ENCODE results near the gene WDR44.
"Not testable (repeated sequence)": the region's sequence is repeated elsewhere in the genome, so short reads cannot be mapped to it uniquely, and the experiment has no call there.

The WDR44 gene

DNA sequence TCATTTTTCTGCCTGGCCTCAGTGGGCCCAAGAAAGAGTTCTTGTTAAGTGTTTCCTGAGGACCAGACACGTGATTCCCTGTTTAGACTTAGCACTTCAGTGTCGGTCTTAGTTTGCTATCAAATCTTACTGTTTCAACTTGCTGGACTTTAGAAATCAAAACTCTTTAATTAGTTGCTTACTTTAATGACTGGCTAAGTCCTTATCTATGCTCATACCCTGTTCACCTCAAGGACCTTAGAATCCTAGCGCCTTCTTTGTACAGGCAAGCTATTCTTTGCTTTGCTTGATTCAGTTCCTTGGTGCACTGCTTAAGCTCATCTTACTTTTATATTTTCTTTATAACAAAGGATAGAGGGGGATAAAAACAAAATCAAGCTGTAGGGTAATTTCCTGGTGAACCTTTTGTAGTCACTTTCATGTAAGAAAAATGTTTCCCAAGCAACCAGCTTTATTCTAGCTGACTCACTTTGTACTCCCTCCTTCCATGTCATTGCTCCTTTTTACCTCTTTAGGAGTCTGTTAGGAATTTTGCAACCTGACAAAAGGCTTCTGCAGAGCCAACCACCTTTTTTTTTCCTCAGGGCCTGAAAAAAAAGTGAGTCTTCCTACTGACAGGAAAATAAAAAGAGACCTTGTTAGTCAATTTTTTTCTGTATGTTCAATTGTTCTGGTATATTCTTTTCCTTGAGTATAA lies 14.7 kb downstream of the WDR44 start:
- no peak for DNase-seq

DNA sequence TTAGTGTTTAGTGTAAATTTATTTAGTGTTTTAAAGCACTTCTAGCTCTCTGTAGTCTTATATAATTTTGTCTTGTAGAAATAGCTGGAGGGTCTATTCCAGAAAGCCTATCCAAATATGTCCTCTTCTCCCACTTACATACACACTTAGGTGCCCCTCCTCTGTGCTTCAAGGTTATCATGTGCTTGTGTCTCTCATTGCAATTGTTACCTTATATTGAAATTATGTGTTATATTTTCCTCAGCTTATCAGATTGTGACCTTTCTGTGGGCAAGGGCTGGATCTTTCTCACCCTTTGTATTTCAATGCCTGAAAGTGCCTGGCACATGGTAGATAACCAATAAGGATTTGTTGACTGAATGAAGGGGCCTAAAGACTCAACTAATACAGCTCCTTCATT lies 18.4 kb downstream of the WDR44 start:
- DNase-seq = no peak

DNA sequence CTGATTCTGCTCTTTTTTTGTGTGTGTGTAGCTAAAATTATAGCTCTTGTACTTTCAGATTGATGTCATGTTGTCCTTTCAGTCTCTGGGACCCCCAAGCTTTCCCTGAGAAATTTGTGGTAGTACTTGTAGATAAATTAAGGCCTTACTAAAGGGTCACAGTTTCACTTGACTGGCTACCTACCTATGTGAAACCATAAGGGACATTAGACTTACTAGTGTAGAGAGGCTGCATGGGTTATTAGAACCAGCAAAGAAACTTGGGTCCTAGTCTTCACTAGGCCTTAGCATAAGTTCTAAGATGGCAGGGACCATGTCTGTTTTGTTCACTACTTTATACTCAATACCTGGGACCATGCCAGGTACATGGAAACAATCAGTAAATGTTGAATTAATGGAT lies 21.4 kb downstream of the WDR44 start:
- DNase-seq = no peak

DNA sequence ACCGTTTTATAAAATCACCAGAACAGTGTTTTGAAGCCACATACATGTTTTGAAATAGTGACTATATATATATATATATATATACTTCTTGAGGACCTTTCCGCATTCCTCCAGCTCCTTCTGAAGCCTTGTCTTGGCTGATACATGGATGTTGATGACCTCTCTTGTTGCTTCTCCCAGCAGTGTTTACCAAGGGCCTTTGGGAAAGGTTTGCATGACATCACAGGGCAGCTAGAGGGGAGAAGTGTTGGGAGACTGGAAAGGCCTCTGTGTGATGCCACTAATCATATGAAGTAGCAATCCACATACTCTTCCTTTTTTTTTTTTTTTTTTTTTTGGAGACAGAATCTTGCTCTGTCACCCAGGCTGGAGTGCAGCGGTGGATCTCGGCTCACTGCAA lies 22.5 kb downstream of the WDR44 start:
- no peak for DNase-seq

DNA sequence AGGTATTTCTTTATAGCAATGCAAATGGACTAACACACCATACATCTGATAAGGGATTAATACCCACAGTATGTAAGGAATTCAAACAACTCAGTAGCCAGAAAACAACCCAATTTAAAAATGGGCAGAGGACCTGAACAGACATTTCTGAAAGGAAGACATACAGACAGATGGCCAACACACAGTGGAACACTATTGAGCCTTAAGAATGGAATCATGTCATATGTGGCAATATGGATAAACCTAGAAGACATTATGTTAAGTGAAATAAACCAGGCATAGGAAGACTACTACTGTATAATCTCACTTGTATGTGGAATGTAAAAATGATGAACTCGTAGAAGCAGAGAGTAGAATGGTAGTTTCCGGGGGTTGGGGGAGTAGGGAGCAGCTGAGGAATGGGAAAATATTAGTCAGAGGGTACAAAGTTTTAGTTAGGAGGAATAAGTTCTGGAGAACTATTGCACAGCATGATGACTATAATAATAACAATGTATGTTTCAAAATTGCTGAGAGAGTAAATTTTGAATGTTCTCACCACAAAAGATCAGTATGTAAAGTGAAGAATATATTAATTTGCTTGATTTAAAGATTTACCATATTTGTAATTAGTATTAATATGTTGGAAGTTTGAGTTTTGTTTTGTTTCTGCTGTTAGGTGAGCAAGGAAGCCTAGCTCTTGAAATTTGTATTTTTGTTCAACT lies 25.2 kb downstream of the WDR44 start:
- DNase-seq = no peak

DNA sequence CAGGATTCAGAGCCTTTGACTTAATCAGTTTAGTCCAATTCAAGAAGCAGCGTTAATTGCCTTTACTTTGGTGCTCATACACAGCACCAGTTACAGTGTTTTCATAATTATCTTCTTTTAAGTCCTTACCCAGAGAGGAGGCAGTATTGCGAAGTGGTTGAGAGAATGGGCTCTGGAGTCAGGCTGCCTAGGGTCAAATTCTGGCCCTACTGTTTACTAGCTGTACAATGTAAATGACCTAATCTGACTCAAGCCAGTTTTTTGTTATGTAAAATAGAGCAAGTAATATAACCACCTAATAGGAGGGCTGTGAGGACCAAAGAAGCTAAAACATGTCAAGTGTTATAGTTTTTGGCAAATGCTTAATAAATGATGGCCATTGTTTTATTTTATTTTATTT lies 27.6 kb downstream of the WDR44 start:
- no peak for DNase-seq

DNA sequence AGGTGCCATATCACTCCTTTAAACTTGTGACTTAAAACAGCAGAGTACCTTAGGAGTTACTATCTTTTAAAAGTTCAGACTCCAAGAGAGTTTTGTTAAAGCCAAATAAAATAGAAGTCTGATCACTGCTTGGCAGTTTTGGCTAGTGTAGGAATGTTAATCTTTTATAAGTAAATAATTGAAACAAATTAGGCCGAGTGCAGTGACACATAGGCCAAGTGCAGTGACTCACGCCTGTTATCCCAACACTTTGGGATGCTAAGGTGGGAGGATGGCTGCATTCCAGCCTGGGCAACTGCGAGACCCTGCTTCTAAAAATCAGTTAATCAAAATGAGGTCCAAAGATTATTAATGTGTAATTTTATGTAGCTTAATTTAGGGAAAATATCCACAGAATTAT lies 37.2 kb downstream of the WDR44 start:
- no peak for DNase-seq

DNA sequence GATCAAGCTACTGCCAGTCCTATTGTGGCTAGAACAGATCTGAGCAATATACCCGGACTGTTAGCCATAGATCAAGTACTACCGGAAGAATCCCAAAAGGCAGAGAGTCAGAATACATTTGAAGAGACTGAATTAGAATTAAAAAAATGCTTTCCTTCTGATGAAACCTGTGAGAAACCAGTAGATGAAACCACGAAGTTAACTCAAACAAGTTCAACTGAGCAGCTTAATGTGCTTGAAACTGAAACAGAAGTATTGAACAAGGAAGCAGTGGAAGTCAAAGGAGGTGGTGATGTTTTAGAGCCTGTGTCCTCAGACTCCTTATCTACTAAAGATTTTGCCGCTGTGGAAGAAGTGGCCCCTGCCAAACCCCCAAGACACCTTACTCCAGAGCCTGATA lies 46.8 kb downstream of the WDR44 start:
- DNase-seq = no peak

DNA sequence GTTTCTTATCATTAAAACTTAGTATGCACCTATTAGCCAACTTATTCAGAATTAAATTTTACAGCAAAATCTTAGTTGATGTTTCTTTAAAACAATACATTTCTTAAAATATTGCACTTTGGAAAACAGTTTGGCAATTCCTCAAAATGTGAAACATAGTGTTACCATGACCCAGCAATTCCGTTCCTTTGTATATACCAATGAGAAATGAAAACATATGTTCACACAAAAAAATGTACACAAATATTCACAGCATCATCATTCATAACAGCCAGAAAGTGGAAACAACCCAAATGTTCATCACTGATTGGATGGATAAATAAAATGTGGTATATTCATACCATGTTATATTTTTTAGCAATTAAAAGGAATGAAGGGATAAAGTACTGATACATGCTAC lies 50.2 kb downstream of the WDR44 start:
- no peak for DNase-seq

DNA sequence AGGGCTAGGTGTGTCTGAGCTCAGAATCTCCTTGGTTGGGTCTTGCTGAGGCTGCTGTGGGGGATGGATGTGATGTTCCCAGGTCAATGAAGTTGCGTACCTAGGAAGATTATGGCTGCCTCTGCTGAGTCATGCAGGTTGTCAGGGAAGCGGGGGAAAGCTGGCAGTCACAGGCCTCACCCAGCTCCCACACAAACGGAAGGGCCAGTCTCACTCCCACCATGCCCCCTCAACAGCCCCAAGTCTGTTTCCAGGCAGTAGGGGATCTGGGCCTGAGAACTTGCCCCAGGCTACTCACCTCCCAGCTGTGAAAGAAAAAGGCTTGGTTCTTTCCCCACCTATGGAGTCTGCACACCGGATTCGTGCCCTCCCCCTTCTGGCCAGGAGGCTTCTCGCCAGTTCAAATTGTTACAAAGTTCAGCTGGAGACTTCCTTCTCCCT lies 72.9 kb downstream of the WDR44 start:
- DNase-seq = no peak

DNA sequence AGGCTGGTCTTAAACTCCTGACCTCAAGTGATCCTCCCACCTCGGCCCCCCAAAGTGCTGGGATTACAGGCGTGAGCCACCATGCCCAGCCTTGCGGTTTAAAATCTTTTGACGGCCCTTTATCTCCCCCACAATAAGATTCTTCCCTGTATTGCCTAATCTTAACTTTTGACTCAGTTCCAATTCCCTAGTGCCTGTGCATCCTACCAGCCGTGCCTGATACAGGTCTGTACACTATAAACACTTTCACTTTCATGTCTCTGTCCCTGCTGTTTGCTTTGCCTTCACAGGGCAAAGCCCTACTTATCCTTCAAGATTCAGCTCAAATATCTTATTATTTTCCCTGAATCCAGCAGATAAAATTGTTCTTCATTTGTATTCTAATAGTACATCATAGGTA lies 74.6 kb downstream of the WDR44 start:
- peak; percentile 2 for DNase-seq

DNA sequence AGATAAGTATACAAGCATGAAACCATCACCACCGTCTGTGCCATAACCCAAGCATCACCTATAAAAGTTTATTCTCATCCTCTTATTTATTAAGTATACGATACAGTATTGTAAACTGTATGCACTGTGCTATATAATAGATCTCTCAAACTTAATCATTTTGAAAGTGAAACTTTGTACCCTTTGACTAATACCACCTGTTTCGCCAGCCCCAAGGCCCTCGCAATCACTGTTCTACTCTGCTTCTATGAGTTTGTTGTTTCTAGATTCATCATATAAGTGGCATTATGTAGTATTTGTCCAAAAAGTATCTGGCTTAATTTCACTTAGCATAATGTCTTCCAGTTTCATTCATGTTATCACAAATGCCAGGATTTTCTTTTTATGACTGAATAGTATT lies 77.7 kb downstream of the WDR44 start:
- no peak for DNase-seq

DNA sequence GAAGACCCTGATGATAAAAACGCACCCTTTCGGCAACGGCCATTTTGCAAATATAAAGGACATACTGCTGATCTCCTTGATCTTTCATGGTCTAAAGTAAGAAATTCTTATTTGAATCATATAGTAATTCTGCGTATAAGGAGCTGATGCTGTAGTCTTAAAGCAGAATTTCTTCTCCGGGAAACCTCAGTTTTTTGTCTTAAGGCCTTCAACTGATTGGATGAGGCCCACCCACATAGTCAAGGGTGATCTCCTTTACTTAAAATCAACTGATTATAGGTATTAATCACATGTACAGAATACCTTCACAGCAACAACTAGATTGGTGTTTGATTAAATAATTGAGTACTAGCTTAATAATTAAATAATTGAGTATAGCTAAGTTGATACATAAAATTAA lies 86.9 kb downstream of the WDR44 start:
- no peak for DNase-seq

DNA sequence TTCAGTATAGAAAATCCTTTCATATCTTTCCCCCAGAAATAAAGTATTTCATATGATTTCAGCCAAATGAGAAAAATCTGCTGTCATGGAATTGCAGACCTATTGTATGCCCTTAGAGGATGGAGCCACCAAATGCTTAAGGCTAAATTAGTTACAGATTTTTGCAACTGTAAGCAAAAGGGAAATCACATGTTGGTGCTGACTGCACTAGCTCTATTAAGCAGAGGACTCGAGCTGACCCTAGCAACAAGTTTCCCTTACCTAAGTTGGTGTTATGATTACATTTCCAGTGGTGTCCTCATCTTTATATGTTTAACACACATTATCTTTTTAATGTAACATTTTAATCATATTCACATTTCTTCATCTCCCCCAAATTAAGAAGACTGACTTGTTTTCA lies 91.4 kb downstream of the WDR44 start:
- DNase-seq = peak; percentile 12

DNA sequence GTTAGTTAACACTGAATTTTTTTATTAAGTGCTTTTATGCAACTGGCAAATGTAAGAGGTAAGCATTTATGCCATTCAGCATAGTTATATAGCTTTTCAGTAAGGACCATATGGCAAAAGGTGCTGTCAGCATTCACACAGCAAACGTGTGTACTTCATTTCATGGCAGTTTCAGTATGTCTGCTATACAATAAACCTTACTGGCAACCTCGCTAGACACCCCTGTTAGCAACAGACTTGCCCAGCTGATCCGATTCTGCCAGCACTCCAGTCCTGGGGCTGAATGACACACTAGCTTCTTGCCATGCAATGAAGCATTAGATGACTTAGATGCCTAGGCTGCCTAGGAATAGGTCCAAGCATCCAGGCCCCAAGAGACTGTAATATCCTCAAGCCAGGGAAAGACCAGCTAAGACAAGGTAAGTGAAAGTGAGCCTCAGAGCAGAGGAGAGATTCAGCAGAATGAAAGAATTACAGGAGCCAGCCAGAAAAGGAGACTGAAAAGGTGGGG lies 102.4 kb downstream of the WDR44 start:
- peak; percentile 76 for DNase-seq

DNA sequence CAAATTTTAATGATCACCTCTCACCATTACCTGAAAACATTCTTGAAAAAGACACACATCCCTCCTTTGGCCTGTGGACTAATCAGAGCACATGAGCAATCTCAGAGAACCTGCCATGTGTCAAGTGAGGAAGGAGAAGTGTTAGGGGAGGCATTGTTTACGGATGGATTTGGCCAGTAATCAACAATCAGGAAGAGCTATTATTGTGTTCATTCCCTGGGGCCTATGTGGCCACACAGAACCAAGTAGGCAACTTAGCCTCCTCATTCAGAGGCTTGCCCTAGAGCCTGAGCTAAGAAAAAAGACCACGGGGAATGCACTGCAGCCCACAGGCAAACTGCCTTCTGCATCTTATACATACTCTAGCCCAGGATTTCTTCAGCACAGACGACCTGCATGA lies 109.1 kb downstream of the WDR44 start:
- no peak for DNase-seq

DNA sequence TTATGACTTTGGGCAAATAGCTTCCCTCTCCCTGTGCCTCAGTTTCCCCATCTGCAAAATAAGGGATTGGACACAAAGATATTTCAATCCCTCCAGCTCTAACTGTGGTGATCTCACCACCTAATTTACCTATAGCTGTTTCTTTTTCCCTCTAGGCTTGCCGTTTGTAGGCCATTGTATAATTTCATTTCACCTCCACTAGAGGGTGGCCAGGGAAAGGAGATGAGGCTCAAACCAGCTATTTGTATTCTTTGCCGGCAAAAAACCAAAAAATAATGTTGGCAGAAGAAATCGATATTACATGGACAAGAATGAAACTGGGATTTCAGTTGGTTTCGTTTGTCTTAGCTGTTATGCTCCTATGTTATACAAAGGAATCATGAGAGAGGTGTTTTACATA lies 113.6 kb downstream of the WDR44 start:
- peak; percentile 8 for DNase-seq

DNA sequence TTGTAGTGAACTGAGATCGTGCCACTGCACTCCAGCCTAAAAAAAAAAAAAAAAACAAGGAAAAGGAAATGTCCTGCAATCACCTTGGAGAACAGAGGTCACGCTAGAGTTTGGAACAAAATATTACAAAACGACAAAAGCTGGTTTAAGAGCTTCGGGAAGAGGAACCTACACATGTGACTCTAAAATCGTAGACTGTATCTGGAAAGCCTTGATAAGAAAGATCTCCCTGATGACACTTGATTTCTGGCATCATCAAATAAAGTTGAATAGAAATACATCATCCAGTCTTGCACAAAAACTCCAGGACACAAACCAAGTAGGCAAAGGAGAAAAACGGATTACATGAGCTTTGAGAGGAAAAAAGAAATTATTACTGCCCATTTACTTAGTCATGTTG lies 118.6 kb downstream of the WDR44 start:
- no peak for DNase-seq

DNA sequence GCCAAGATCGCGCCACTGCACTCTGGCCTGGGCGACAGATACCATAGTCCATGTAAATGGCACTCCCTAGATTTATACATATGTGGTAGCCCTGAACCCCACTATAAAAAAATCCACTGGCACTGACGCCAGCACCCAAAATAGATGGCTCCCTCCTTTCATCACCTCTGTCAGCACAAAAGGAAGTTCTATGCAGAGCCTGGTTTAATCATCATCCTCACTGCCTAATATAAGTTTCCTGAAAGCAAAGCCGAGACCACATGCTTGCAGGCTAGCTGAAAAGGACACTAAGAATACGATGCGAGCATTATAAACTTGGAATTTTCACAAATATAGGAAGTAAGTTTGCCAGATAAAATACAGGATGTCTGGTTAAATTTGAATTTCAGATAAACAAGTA lies 122.2 kb downstream of the WDR44 start:
- DNase-seq = no peak

DNA sequence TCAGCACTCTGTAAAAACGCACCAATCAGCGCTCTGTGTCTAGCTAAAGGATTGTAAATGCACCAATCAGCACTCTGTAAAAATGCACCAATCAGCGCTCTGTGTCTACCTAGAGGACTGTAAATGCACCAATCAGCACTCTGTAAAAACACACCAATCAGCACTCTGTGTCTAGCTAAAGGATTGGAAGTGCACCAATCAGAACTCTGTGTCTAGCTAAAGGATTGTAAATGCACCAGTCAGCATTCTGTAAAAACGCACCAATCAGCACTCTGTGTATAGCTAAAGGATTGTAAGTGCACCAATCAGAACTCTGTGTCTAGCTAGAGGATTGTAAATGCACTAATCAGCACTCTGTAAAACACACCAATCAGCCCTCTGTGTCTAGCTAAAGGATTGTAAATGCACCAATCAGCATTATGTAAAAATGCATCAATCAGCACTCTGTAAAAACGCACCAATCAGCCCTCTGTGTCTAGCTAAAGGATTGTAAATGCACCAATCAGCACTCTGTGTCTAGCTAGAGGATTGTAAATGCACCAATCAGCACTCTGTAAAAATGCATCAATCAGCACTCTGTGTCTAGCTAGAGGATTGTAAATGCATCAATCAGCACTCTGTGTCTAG lies 124.9 kb downstream of the WDR44 start:
- not testable (repeated sequence) for DNase-seq

DNA sequence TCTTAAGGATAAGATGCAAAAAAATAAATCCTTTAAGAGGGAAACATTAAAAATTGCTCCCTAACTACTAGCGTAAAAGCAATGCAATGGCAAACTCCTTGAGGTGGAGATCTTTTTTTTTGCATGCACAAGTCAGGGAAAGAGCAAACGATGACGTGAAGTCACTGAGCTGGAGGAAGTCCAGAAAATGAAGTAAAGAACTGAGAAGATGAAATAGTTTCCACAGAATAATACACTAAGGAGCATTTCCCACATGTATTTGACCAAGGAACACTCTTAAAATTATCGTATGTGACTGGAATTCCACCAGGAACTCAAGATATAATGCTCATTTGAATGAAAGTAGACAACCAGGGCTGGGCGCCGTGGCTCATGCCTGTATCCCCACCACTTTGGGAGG lies 128.7 kb downstream of the WDR44 start:
- DNase-seq = no peak

DNA sequence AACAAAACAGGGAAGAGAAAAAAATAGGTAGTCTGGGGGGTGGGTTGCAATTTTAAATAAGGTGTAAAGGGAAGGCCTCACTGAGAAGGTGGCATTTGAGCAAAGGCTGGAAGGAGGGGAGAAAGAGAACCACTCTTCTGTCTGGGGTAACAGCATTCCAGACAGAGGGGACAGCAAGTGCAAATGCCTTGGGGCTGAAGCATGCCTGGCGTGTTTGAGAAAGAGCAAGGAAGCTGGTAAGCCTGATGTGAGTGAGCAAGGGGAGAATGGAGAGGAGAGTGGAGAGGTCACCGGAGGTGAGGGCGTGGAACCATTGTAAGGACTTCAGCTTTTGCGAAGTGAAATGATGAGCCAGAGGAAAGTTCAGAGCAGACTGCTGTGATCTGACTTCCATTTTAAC lies 130.0 kb downstream of the WDR44 start:
- DNase-seq = no peak

DNA sequence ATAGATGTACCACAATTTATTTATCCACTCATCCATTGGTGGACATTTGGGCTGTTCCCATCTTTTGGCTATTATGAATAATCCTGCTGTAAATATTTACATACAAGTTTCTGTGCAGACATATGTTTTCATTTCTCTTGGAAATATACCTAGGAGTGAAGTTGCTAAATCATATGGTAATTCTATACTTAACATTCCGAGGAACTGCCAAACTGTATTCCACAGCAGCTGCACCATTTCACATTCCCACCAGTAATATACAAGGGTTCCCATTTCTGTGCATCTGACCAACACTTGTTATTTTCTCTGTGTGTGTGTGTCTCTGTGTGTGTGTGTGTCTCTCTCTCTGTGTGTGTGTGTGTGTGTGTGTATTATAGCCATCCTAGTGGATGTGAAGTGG lies 134.3 kb downstream of the WDR44 start:
- no peak for DNase-seq

DNA sequence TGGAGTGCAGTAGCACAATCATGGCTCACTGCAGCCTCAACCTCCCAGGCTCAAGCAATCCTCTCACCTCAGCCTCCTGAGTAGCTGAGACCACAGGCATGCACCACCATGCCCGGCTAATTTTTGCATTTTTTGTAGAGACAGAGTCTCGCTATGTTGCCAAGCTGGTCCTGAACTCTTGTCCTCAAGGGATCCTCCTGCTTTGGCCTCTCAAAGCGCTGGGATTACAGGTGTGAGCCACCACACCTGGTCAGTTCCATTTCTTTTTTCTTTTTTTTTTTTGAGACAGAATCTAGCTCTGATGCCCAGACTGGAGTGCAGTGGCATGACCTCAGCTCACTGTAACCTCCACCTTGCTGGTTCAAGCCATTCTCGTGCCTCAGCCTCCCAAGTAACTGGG lies 136.5 kb downstream of the WDR44 start:
- DNase-seq = not testable (repeated sequence)

Measured in RPMI8226 (cell line).